ENCODE data around the gene GULP1.

Gene GULP1

DNA sequence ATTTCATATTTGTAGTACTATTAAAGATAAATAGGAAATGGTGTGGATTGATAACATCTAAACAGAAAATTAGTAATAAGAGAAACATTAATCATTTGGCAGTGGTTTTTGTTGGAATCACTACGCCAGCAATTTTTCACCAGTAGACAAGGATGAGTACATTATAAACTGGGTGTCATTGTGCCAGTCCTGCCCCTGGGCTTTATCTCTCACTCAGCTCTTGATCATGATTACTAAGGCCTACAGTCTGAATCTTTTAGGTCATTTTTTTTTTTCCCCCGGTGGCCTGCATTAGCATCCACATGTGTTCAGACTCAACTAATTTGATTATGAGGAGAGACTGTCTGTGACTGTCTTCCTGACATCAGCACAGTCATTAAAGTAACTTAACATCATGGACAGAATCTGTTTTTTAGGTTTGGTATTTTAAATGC is 16.2 kb downstream of the GULP1 start:
- TF ChIP-seq TAF1 (IDR thresholded peaks at IDR 0.05; ENCODE audit: borderline replicate concordance, insufficient read depth, low read length) (no peak), SIN3A (IDR thresholded peaks at IDR 0.05; ENCODE audit: borderline replicate concordance, insufficient read depth, low read length) (no peak), FOXP2 (optimal IDR thresholded peaks at IDR 0.05; ENCODE audit: borderline replicate concordance, extremely low read depth, extremely low read length, insufficient read depth) (no peak), POLR2AphosphoS5 (IDR thresholded peaks at IDR 0.05; ENCODE audit: low read depth, low read length) (no peak)
- TF ChIP-seq, protein P1, sequence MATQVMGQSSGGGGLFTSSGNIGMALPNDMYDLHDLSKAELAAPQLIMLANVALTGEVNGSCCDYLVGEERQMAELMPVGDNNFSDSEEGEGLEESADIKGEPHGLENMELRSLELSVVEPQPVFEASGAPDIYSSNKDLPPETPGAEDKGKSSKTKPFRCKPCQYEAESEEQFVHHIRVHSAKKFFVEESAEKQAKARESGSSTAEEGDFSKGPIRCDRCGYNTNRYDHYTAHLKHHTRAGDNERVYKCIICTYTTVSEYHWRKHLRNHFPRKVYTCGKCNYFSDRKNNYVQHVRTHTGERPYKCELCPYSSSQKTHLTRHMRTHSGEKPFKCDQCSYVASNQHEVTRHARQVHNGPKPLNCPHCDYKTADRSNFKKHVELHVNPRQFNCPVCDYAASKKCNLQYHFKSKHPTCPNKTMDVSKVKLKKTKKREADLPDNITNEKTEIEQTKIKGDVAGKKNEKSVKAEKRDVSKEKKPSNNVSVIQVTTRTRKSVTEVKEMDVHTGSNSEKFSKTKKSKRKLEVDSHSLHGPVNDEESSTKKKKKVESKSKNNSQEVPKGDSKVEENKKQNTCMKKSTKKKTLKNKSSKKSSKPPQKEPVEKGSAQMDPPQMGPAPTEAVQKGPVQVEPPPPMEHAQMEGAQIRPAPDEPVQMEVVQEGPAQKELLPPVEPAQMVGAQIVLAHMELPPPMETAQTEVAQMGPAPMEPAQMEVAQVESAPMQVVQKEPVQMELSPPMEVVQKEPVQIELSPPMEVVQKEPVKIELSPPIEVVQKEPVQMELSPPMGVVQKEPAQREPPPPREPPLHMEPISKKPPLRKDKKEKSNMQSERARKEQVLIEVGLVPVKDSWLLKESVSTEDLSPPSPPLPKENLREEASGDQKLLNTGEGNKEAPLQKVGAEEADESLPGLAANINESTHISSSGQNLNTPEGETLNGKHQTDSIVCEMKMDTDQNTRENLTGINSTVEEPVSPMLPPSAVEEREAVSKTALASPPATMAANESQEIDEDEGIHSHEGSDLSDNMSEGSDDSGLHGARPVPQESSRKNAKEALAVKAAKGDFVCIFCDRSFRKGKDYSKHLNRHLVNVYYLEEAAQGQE (IDR thresholded peaks at IDR 0.05; ENCODE audit: insufficient read depth in 1 of 2, low read depth in 2 of 2, low read length in 2 of 2): no peak

DNA sequence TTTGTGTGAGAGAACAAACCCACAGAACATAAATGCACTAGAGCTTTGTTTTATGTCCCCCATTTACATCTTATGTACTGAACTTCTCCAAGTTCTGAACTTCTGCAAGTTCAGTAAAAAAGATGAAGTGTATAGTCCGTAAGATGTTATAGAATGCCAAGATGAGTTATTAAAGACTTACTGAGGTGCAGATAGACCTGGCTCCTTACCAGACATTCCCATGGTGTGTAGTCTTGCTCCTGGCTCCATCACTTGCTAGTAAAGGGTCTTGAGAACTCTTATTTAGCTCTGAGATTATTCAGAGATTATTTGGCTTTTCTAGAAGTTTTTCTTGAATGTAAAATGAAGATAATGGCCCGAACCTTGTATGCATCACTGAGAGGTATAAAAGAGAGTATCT is 16.8 kb downstream of the GULP1 start:
- no peak for TF ChIP-seq SIN3A (IDR thresholded peaks at IDR 0.05; ENCODE audit: borderline replicate concordance, insufficient read depth, low read length)
- TF ChIP-seq TAF1 (IDR thresholded peaks at IDR 0.05; ENCODE audit: borderline replicate concordance, insufficient read depth, low read length): no peak
- no peak for TF ChIP-seq FOXP2 (optimal IDR thresholded peaks at IDR 0.05; ENCODE audit: borderline replicate concordance, extremely low read depth, extremely low read length, insufficient read depth)
- TF ChIP-seq, protein P1 (IDR thresholded peaks at IDR 0.05; ENCODE audit: insufficient read depth in 1 of 2, low read depth in 2 of 2, low read length in 2 of 2): no peak
- TF ChIP-seq POLR2AphosphoS5 (IDR thresholded peaks at IDR 0.05; ENCODE audit: low read depth, low read length): no peak

DNA sequence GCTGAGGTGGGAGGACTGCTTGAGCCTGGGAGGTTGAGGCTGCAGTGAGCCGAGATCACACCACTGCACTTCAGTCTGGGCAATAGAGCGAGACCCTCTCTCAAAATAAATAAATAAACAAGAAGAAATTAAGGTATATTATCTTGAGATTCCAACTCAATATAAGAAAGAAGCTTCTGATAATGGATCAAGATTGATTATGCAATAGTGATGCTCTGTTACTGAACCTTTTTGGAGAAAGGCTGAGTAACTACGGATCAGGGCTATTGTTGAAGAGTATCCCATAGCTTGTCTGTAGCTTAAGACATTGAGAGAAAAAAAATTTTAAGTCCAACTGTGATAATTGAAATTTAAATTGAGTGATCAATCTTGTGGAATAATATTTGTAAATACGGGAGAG is 17.7 kb downstream of the GULP1 start:
- TF ChIP-seq TAF1 (IDR thresholded peaks at IDR 0.05; ENCODE audit: borderline replicate concordance, insufficient read depth, low read length) (no peak), POLR2AphosphoS5 (IDR thresholded peaks at IDR 0.05; ENCODE audit: low read depth, low read length) (no peak), FOXP2 (optimal IDR thresholded peaks at IDR 0.05; ENCODE audit: borderline replicate concordance, extremely low read depth, extremely low read length, insufficient read depth) (no peak), SIN3A (IDR thresholded peaks at IDR 0.05; ENCODE audit: borderline replicate concordance, insufficient read depth, low read length) (no peak)
- TF ChIP-seq, protein P1 (IDR thresholded peaks at IDR 0.05; ENCODE audit: insufficient read depth in 1 of 2, low read depth in 2 of 2, low read length in 2 of 2): no peak

- TF ChIP-seq TAF1 (IDR thresholded peaks at IDR 0.05; ENCODE audit: borderline replicate concordance, insufficient read depth, low read length) (no peak), FOXP2 (optimal IDR thresholded peaks at IDR 0.05; ENCODE audit: borderline replicate concordance, extremely low read depth, extremely low read length, insufficient read depth) (no peak), SIN3A (IDR thresholded peaks at IDR 0.05; ENCODE audit: borderline replicate concordance, insufficient read depth, low read length) (no peak), POLR2AphosphoS5 (IDR thresholded peaks at IDR 0.05; ENCODE audit: low read depth, low read length) (no peak)
- TF ChIP-seq, protein P1 (IDR thresholded peaks at IDR 0.05; ENCODE audit: insufficient read depth in 1 of 2, low read depth in 2 of 2, low read length in 2 of 2): no peak
Observed at GRCh38 chr2:188314314-188315054, 22.8 kb downstream of the GULP1 start.
